HepG2 (cell line): ENCODE data around the gene CDYL. TPM values are rescaled to one million over a fixed set of nuclear protein-coding genes. Genes with fewer than 3 reads are reported as not detected.
A peak's percentile ranks its signal among the peaks of the same experiment; 100 is the strongest.

Source experiments
- ATAC-seq: fragments of 200-7000 bp; cut with Tn5 transposase; 3 replicates; pipeline ENCODE4 v1.9.1; 2020; ENCODE audit warnings: mild to moderate bottlenecking, moderate library complexity
- BruUV-seq: library from RNA; stranded (reverse); fragments of 400-500 nt; replicated peaks from 2 replicates; lab custom pipeline; 2021; lab: Mats Ljungman, UMichigan
- CTCF ChIA-PET: fragments of 300-600 bp; formaldehyde crosslinking; extraction: SDS; loops from one replicate; lab custom pipeline; 2021; ENCODE audit warnings: low total read pairs, inconsistent platforms, low intra/inter-chr PET ratio; lab: Yijun Ruan, JAX
- POLR2A ChIA-PET: fragments of 350-600 bp; sonication (Branson Sonifier 250); formaldehyde crosslinking; loops from one replicate; lab custom pipeline; 2020; ENCODE audit warnings: antibody characterized with exemption, inconsistent platforms; lab: Yijun Ruan, JAX
- DNase-seq: peaks from one replicate; pipeline ENCODE4 v3.0.0-alpha.2; 2015; ENCODE audit warnings: low spot score
- FAIRE-seq: peaks from 3 replicates; lab custom pipeline; 2011; peaks lifted over from hg19 to GRCh38; lab: Jason Lieb, UNC
- H2AFZ ChIP-seq: one replicate; pipeline ENCODE4 v1.6.1; 2011; ENCODE audit warnings: low read length, inconsistent platforms
- H3K27ac ChIP-seq: fragments of 300-600 bp; 3 replicates; pipeline ENCODE4 v1.8.0; 2011; ENCODE audit warnings: mixed run types, mild to moderate bottlenecking, mixed read lengths, low read length, inconsistent platforms; ENCODE audit not compliant: insufficient read depth; ENCODE audit errors: extremely low read length
- H3K27me3 ChIP-seq, 2 experiments: fragments of 200-600 bp in 1 of 2; 2 replicates in 1 of 2; 3 replicates in 1 of 2; pipeline versions ENCODE4 v1.6.0 to v1.8.0; 2011; ENCODE audit warnings: low read length in 2 of 2, mild to moderate bottlenecking in 2 of 2, moderate library complexity in 2 of 2, inconsistent platforms in 1 of 2; ENCODE audit not compliant: insufficient read depth in 2 of 2, control insufficient read depth in 1 of 2
- H3K36me3 ChIP-seq, 2 experiments: fragments of 200-600 bp in 1 of 2; replicated peaks in 1 of 2; 2 replicates in 1 of 2; 3 replicates in 1 of 2; pipeline versions ENCODE4 v1.5.1 to v1.8.0; 2011; ENCODE audit warnings: low read length in 2 of 2, inconsistent platforms in 1 of 2; ENCODE audit not compliant: insufficient read depth in 2 of 2, control insufficient read depth in 1 of 2
- H3K4me1 ChIP-seq: 2 replicates; pipeline ENCODE4 v1.5.1; 2012; ENCODE audit warnings: low read length, inconsistent platforms; ENCODE audit not compliant: insufficient read depth
- H3K4me2 ChIP-seq: 2 replicates; pipeline ENCODE4 v1.6.0; 2011; ENCODE audit warnings: low read depth, low read length, inconsistent platforms
- H3K4me3 ChIP-seq, 3 experiments: fragments of 200-600 bp in 1 of 3; sonication (generic), shearing (Covaris generic) in 1 of 3; replicated peaks in 1 of 3; 2 replicates each; pipeline ENCODE4 v1.5.1; 2011 to 2016; ENCODE audit warnings: low read length in 3 of 3, inconsistent platforms in 2 of 3, low read depth in 2 of 3, mild to moderate bottlenecking in 2 of 3, control low read depth in 1 of 3, mixed read lengths in 1 of 3; ENCODE audit not compliant: insufficient read depth in 1 of 3
- H3K79me2 ChIP-seq: one replicate; pipeline ENCODE4 v1.6.1; 2011; ENCODE audit warnings: low read length, inconsistent platforms; ENCODE audit not compliant: insufficient read depth
- H3K9ac ChIP-seq: 2 replicates; pipeline ENCODE4 v1.6.0; 2011; ENCODE audit warnings: mild to moderate bottlenecking, low read depth, low read length, inconsistent platforms; ENCODE audit not compliant: insufficient read depth
- H3K9me3 ChIP-seq: 2 replicates; pipeline ENCODE4 v1.5.1; 2012; ENCODE audit warnings: mild to moderate bottlenecking, low read length
- H4K20me1 ChIP-seq: 2 replicates; pipeline ENCODE4 v1.6.0; 2011; ENCODE audit warnings: inconsistent platforms, mild to moderate bottlenecking, low read length, moderate library complexity; ENCODE audit not compliant: insufficient read depth
- CREM ChIP-seq, 2 experiments: sonication (generic) in 1 of 2; formaldehyde crosslinking in 1 of 2; IDR thresholded peaks; 2 replicates each; pipeline versions ENCODE4 v1.4.0 to v1.6.1; 2016 to 2020; ENCODE audit warnings: antibody characterized with exemption in 1 of 2, mild to moderate bottlenecking in 1 of 2, missing genetic modification reagents in 1 of 2
- FOXO1 ChIP-seq: sonication (generic); formaldehyde crosslinking; IDR thresholded peaks from 2 replicates; pipeline ENCODE4 v1.4.0; 2020; ENCODE audit warnings: missing genetic modification reagents
- HDAC1 ChIP-seq: sonication (generic); formaldehyde crosslinking; IDR thresholded peaks from 2 replicates; pipeline ENCODE4 v1.5.1; 2020; ENCODE audit warnings: mild to moderate bottlenecking, missing genetic modification reagents
- RCOR2 ChIP-seq: IDR thresholded peaks from 2 replicates; pipeline ENCODE4 v1.6.1; 2016; ENCODE audit warnings: missing biosample characterization, missing genetic modification reagents
- WGBS: methylation state at CpG from one replicate; pipeline ENCODE4 v1.1.6; 2017; ENCODE audit warnings: low lambda C conversion rate; 5-methylcytosine and 5-hydroxymethylcytosine counted together
- in situ Hi-C: cut with HindIII; loops from 2 replicates; pipeline ENCODE4 v1.10.0; 2017; ENCODE audit warnings: low pct_unique_long_range_greater_than_20kb; ENCODE audit not compliant: extremely low pct_ligation_motif_present
- intact Hi-C: fragments of 100-400 bp; cut with micrococcal nuclease; formaldehyde crosslinking; loops from one replicate; pipeline ENCODE4 v1.10.0; 2022; ENCODE audit not compliant: unreplicated experiment
- polyA plus RNA-seq, 8 experiments: library from polyadenylated mRNA; depleted of rRNA in 3 of 8; stranded (reverse) in 7 of 8; unstranded in 1 of 8; fragments of >200 nt; fragmentation: Illumina TruSeq in 4 of 8; extraction: Trizol in 4 of 8; gene quantifications; 2 replicates each; pipeline versions ENCODE4 v1.2.1 to v1.2.3, GENCODE V29; 2011 to 2016; ENCODE audit warnings: low read depth in 4 of 8, missing spikeins in 1 of 8, mixed read lengths in 1 of 8; ENCODE audit not compliant: insufficient read depth in 1 of 8
- total RNA-seq, 5 experiments: library from RNA; depleted of rRNA; stranded (reverse); fragments of >200 nt; fragmentation: Illumina TruSeq; extraction: Trizol; gene quantifications; 2 replicates each; pipeline ENCODE4 v1.2.3, GENCODE V29; 2016; ENCODE audit warnings: low read depth in 1 of 5
- TF ChIP-seq, protein P1 (sequence below): IDR thresholded peaks from 2 replicates; pipeline ENCODE4 v1.6.1; 2016; ENCODE audit warnings: missing compliant biosample characterization, missing genetic modification reagents, borderline replicate concordance

CDYL gene
- total and polyA plus RNA-seq, 2 of the 13 experiments (the other 11 are each of a cell fraction or from before 2014, with no cell fraction given), result 22.8 to 105 TPM

DNA sequence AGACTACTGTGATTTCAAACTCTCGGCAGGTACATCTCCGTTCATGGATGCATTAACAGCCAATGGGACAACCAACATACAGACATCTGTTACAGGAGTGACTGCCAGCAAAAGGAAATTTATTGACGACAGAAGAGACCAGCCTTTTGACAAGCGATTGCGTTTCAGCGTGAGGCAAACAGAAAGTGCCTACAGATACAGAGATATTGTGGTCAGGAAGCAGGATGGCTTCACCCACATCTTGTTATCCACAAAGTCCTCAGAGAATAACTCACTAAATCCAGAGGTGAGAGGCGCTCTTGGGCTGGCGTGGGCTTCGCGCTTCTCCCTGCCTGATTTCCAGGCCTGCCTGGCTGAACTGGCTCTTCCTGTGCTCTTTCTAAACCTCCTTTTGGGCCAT lies 159.3 kb downstream of the CDYL start:
- WGBS, result 97% methylated on average over 10 of the region's 10 CpGs
- no peak overlapping the region for H3K9ac ChIP-seq
- H3K4me2 ChIP-seq, result no peak overlapping the region
- TF ChIP-seq, protein P1, sequence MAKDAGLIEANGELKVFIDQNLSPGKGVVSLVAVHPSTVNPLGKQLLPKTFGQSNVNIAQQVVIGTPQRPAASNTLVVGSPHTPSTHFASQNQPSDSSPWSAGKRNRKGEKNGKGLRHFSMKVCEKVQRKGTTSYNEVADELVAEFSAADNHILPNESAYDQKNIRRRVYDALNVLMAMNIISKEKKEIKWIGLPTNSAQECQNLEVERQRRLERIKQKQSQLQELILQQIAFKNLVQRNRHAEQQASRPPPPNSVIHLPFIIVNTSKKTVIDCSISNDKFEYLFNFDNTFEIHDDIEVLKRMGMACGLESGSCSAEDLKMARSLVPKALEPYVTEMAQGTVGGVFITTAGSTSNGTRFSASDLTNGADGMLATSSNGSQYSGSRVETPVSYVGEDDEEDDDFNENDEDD (CRISPR knock-in tag), result no peak
- TF ChIP-seq RCOR2 (CRISPR knock-in tag) (no peak), HDAC1 (CRISPR knock-in tag) (no peak)
- TF ChIP-seq, all 625 proteins: peak for 0
- no peak for FAIRE-seq
- DNase-seq, result no peak
- no peak overlapping the region for H2AFZ ChIP-seq
- H3K4me1 ChIP-seq, result peaks cover 23% of the 10 kb centered on the region
- ChIA-PET POLR2A (no interaction called here), CTCF (no interaction called here)
- no peaks in the 10 kb centered on the region for H4K20me1 ChIP-seq
- H3K36me3 ChIP-seq, result peaks cover 3 to 11% of the 10 kb centered on the region in 2 experiments; a peak in 3 of 5 replicates
- H3K79me2 ChIP-seq, result peaks cover 4% of the 10 kb centered on the region
- no peaks in the 10 kb centered on the region for H3K9me3 ChIP-seq
- ATAC-seq, result no peak
- H3K4me3 ChIP-seq, result no peak overlapping the region
- intact Hi-C loops, result loop anchor here (5.0 kb wide), 1 partner anchor 83 kb away; no protein-coding TSS in a partner anchor
- H3K27ac ChIP-seq, result no peak overlapping the region
- in situ Hi-C loops, result no loop called here
- no TSS peak for BruUV-seq
- no peaks in the 10 kb centered on the region for H3K27me3 ChIP-seq

DNA sequence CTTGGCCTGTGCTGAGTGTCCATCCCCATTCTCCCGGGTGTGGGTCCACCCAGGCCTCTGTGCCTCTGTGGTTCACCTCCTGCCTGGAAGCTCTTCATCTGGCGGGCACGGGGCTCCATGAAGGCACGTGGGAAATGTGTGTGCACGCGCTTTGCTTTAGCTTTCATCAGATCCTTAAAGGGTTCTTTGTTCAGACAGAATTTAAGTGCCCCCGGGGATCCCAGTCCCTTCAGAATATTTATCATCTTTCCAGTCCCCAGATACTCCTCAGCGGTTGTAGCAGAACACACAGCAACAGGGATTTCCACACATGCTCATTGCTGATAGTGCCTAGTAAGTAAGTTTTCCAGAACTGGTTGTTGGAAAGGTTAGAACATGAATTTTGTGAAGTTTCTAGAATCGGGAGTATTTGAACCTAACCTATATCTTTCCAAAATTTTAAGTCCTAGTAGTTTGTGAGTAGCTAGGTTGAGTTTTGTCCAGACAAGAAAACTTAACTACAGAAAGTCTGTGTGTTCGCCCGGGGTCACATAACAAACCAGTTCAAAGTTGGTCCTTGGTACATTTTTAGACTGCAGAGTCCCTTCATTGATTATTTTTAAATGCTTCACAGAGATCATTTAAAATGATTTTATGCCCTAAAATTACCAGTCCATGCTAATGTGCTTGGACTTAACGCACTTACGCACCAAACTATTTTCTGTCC lies 159.9 kb downstream of the CDYL start:
- peak; percentile 31; the same call in 2 of the 3 replicates for ATAC-seq
- intact Hi-C loops, result loop anchor here (5.0 kb wide), 1 partner anchor 84 kb away; no protein-coding TSS in a partner anchor
- POLR2A ChIA-PET, result no interaction called here
- peaks cover 23% of the 10 kb centered on the region for H3K4me1 ChIP-seq
- no peak overlapping the region for H3K4me3 ChIP-seq
- H4K20me1 ChIP-seq, result no peaks in the 10 kb centered on the region
- no peak overlapping the region for H3K9ac ChIP-seq
- BruUV-seq, result no TSS peak
- FAIRE-seq, result no peak
- peaks cover 4% of the 10 kb centered on the region for H3K79me2 ChIP-seq
- peaks cover 3 to 11% of the 10 kb centered on the region in 2 experiments; a peak in 3 of 5 replicates for H3K36me3 ChIP-seq
- H3K27me3 ChIP-seq, result no peaks in the 10 kb centered on the region
- WGBS, result 88% methylated on average over 13 of the region's 13 CpGs
- CTCF ChIA-PET, result no interaction called here
- no peaks in the 10 kb centered on the region for H3K9me3 ChIP-seq
- in situ Hi-C loops, result no loop called here
- H3K4me2 ChIP-seq, result no peak overlapping the region
- no peak overlapping the region for H3K27ac ChIP-seq
- H2AFZ ChIP-seq, result no peak overlapping the region
- no peak for DNase-seq
- TF ChIP-seq CREM (IDR thresholded peaks at IDR 0.05) (0 out of 2 replicates have a peak, but pooled peaks have one; percentile 14), CREM (CRISPR knock-in tag; IDR thresholded peaks at IDR 0.05) (no peak), FOXO1 (CRISPR knock-in tag) (no peak)
